Activated CD4-positive, alpha-beta T cell treated with anti-CD3 and anti-CD28 coated beads, Interleukin-2, amount 50 U/mL, for 1 hour (primary cell): ENCODE measurements around the gene TMEM161B.
"Not testable (repeated sequence)": the region's sequence is repeated elsewhere in the genome, so short reads cannot be mapped to it uniquely, and the experiment has no call there.

Experiments
- DNase-seq: peaks from one replicate; pipeline ENCODE4 v3.0.0-alpha.2; 2020

TMEM161B gene

DNA sequence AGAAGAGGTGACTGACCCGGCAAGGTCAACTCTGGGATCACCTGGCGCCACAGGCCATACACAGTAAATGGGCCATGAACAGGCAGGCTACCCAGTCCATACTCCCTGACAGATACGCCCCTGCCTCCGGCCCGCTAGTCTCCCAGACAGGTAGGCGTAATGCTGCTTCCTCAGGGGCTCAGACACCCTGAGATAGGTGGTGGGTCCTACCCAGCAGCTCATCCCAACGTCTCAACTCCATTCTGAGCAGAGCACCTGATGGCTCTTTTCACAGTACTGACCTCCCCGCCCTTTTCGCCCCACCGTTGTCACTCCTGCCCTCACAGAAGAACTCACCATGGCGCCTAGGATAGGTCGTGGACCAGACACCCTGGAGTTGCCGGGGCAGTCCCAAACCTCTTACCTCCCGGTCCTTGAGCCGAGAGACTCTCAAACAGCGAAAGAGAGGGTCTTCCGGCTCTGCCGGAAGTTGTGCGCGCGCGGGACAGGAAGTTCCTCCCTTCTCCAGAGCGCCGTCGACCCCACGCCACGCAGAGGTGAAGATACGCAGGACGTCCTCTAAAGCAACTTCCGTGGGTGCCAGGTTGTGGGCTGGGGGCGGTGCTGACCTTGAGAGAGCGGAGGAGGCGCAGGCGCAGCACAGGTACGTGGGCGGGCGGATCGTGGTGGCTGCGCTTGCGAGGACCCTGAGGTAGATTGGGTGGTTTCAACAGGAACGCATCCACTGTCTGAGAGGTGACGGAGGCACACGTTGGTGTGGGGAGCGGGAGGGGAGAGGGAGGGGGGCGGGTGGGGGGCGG lies at the start of gene TMEM161B:
TMEM161B (minus strand) TSS at position 461 of the 800 bp plus-strand sequence; CDS start at position 339, 122 bp downstream.
- peak; percentile 95 for DNase-seq

- no peak for DNase-seq
Measured at GRCh38 chr5:88304356-88304755, 35.7 kb upstream of the TMEM161B start.

DNA sequence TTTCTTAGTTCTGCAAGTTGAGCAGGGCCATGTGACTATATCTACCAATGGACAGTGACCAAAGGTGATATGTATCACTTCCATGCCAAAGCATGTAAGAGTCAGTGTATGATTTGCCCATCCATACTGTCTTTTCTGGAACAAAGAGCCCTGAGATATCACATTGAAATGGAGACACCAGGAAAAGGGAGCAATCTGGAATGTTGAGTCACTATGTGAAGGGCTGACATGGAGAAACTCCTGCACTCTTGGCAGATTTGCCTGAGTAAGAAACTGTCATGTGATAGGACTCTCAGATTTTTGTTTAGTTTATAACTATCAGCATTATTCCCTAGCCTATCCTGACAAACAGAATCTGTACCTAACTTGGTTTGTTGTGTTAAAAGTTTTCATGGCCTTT lies 29.8 kb upstream of the TMEM161B start:
- DNase-seq, result no peak

GRCh38 chr5:88290801-88291200 lies 22.2 kb upstream of the TMEM161B start:
- DNase-seq, result no peak

- DNase-seq, result no peak
Measured at GRCh38 chr5:88288528-88289197, 20.0 kb upstream of the TMEM161B start.

- DNase-seq, result no peak
Measured at GRCh38 chr5:88287846-88288527, 19.3 kb upstream of the TMEM161B start.

DNA sequence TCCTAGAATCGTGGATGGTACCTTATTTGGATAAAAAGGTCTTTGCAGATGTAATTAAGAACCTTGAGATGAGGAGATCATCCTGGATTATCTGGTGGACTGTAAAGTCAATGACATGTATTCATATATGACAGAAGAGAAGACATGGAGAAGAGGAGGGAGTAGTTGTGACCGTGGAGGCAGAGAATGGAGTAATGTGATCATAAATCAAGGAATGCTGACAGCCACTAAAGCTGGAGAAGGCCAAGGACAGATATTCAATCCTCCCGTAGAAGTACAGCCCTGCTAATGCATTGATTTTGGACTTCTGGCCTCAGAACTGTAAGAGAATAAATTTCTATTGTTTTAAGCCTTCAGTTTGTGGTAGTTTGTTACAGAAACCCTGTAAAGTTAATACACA lies 18.7 kb upstream of the TMEM161B start:
- no peak for DNase-seq

- no peak for DNase-seq
Measured at GRCh38 chr5:88283690-88284089, 15.0 kb upstream of the TMEM161B start.

- DNase-seq, result no peak
Measured at GRCh38 chr5:88281322-88281721, 12.7 kb upstream of the TMEM161B start.

DNA sequence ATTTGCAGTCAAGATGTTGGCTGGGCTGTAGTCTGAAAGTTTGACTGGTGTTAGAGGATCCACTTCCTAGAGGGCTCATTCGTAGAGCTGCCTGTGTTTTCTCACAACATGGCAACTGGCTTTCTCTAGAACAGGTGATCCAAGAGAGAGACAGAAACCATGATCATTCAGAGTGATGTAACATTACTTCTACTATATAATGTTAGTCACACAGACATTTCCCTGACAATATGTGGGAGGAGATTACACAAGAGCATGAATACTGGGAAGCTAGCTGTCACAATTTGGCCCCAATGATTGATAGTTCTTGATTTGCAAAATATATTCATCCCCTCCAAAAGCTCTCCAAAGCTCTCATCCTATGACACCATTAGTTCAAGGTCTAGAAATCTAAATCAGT lies 10.9 kb upstream of the TMEM161B start:
- DNase-seq, result no peak

- no peak for DNase-seq
Measured at GRCh38 chr5:88276378-88276777, 7.7 kb upstream of the TMEM161B start.

- DNase-seq, result no peak
Measured at GRCh38 chr5:88275581-88275980, 6.9 kb upstream of the TMEM161B start.

GRCh38 chr5:88269222-88269771 lies 652 bp upstream of the TMEM161B start:
- peak; percentile 6 for DNase-seq

DNA sequence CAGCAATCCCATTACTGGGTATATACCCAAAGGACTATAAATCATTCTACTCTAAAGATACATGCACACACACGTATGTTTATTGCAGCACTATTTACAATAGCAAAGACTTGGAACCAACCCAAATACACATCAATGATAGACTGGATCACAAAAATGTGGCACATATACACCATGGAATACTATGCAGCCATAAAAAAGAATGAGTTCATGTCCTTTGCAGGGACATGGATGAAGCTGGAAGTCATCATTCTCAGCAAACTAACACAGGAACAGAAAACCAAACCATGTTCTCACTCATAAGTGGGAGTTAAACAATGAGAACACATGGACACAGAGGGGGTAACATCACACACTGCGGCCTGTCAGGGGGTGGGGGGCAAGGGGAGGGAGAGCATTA lies 4.1 kb downstream of the TMEM161B start:
- DNase-seq, result not testable (repeated sequence)

GRCh38 chr5:88263349-88263748 lies 5.3 kb downstream of the TMEM161B start:
- no peak for DNase-seq

GRCh38 chr5:88262116-88262515 lies 6.5 kb downstream of the TMEM161B start:
- no peak for DNase-seq

GRCh38 chr5:88258636-88259035 lies 10.0 kb downstream of the TMEM161B start:
- no peak for DNase-seq

GRCh38 chr5:88256872-88257271 lies 11.8 kb downstream of the TMEM161B start:
- DNase-seq, result no peak

GRCh38 chr5:88256037-88256436 lies 12.6 kb downstream of the TMEM161B start:
- no peak for DNase-seq

- DNase-seq, result no peak
Measured at GRCh38 chr5:88254320-88254719, 14.3 kb downstream of the TMEM161B start.

DNA sequence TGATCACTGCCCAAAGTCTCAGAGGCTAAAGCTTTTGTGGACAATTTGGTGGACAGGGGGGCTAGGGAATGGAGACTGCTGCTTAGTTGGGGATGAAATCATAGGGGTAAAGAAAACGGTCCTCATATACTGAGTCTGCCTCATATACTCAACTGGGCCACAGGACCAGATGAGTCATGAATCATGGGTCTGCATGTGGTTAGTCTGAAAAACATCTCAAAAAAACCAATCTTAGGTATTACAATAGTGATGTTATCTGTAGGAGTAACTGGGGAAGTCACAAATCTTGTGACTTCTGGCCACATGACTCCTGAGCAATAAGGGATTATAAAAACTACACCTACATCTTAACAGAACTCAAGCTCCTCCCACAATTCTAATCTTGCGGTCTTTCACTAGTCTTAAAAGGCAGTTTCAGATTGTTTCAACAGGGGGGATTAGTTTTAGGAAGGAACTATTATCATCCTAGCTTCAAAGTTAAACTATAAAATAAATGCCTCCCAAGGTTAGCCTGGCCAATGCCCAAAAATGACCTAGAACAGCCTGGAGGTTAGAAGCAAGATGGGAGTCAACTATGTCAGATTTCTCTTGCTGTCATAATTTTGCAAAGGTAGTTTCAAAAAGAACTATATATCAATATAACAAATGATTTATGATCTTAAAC lies 17.5 kb downstream of the TMEM161B start:
- no peak for DNase-seq

- no peak for DNase-seq
Measured at GRCh38 chr5:88250010-88250409, 18.6 kb downstream of the TMEM161B start.
